Measurements from ENCODE around the gene ARID1B.

The ARID1B gene

DNA sequence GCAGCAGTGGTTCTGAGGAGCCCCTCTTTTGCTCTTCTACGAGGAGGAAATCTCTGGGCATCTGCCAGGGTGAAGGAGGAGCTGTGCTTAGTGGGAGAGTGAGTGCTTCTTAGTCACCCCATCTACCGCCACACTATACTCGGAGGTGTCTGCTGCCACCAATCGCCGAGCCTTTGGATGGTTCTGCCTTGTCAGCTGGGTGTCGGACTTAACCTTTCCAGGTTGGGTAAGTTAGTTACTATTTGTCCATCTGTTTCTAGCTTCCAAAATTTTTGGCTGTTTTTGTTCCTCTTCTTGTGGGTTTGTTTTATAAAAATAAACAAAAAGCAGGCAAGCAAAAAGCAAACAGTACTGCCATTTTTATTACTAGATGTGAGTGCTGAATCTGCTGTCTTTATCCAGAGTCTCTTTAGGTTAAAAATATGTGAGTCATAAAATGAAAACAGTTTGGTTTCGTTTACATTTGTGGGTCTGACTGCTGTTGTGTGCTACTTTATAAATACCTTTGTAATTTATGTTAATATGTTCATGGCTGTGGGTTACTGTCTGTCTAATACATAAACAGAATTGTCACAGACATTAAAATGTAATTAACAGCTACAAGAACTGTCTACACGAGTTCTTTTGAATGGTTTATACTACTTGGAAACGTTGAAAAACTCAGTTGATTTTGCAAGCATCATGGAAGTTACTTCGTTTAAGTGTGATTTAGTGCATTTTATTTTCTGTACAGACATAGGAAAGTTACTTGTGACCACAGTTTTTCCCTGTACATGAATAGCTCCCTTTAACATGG, 89.2 kb downstream of the ARID1B start:
- Histone ChIP-seq H3K9ac (ENCODE audit: low read length) (peak overlapping the region; percentile 41; the same call in 1 of the 2 replicates), H3K9me2 (ENCODE audit: low read depth, low read length) (no peaks in the 10 kb centered on the region), H3K79me2 (ENCODE audit: insufficient read depth, low read length) (peaks cover 97% of the 10 kb centered on the region), H2AFZ (ENCODE audit: low read length) (no peak overlapping the region), H3K4me1 (ENCODE audit: insufficient read depth, low read length, severe bottlenecking) (peaks cover 92% of the 10 kb centered on the region), H3K4me3 (ENCODE audit: low read depth, low read length, poor library complexity, severe bottlenecking) (peak overlapping the region; percentile 38), H4K20me1 (ENCODE audit: insufficient read depth, low read length) (0 out of 2 replicates have a peak, but pooled peaks cover 4% of the 10 kb centered on the region), H3F3A (ENCODE audit: insufficient read depth, low read length) (no peaks in the 10 kb centered on the region), H3K27me3 (ENCODE audit: insufficient read depth, low read length) (no peaks in the 10 kb centered on the region), H3K9me3 (ENCODE audit: low read length) (no peaks in the 10 kb centered on the region), H3K4me2 (ENCODE audit: low read length) (peak overlapping the region; percentile 65), H3K36me3 (ENCODE audit: insufficient read depth, low read length) (no peaks in the 10 kb centered on the region; the same call in 1 of the 2 replicates), H3K27ac (ENCODE audit: low read depth, low read length, poor library complexity, severe bottlenecking) (peak overlapping the region; percentile 69)
- TF ChIP-seq CTCF (IDR thresholded peaks at IDR 0.05; ENCODE audit: low read length) (peak; percentile 52), EZH2 (IDR thresholded peaks at IDR 0.05; ENCODE audit: borderline replicate concordance, low read length) (no peak)

- Histone ChIP-seq H3K36me3 (ENCODE audit: insufficient read depth, low read length) (no peaks in the 10 kb centered on the region; the same call in 1 of the 2 replicates), H2AFZ (ENCODE audit: low read length) (no peak overlapping the region), H3K27me3 (ENCODE audit: insufficient read depth, low read length) (no peaks in the 10 kb centered on the region), H3K79me2 (ENCODE audit: insufficient read depth, low read length) (peaks cover 97% of the 10 kb centered on the region), H4K20me1 (ENCODE audit: insufficient read depth, low read length) (0 out of 2 replicates have a peak, but pooled peaks cover 4% of the 10 kb centered on the region), H3K9me2 (ENCODE audit: low read depth, low read length) (no peaks in the 10 kb centered on the region), H3F3A (ENCODE audit: insufficient read depth, low read length) (no peaks in the 10 kb centered on the region), H3K4me3 (ENCODE audit: low read depth, low read length, poor library complexity, severe bottlenecking) (no peak overlapping the region), H3K27ac (ENCODE audit: low read depth, low read length, poor library complexity, severe bottlenecking) (no peak overlapping the region), H3K4me1 (ENCODE audit: insufficient read depth, low read length, severe bottlenecking) (peaks cover 87% of the 10 kb centered on the region), H3K9me3 (ENCODE audit: low read length) (no peaks in the 10 kb centered on the region), H3K4me2 (ENCODE audit: low read length) (peak overlapping the region; percentile 65), H3K9ac (ENCODE audit: low read length) (no peak overlapping the region; the same call in 1 of the 2 replicates)
- no peak for TF ChIP-seq EZH2 (IDR thresholded peaks at IDR 0.05; ENCODE audit: borderline replicate concordance, low read length)
Observed at GRCh38 chr6:156867121-156867520, 89.9 kb downstream of the ARID1B start.

- Histone ChIP-seq H3K27me3 (ENCODE audit: insufficient read depth, low read length) (no peaks in the 10 kb centered on the region), H3K36me3 (ENCODE audit: insufficient read depth, low read length) (no peaks in the 10 kb centered on the region; the same call in 1 of the 2 replicates), H3K4me3 (ENCODE audit: low read depth, low read length, poor library complexity, severe bottlenecking) (no peak overlapping the region), H3K9me3 (ENCODE audit: low read length) (no peaks in the 10 kb centered on the region), H3K9ac (ENCODE audit: low read length) (no peak overlapping the region), H3K4me2 (ENCODE audit: low read length) (no peak overlapping the region), H3F3A (ENCODE audit: insufficient read depth, low read length) (no peaks in the 10 kb centered on the region), H3K4me1 (ENCODE audit: insufficient read depth, low read length, severe bottlenecking) (peaks cover 74% of the 10 kb centered on the region), H2AFZ (ENCODE audit: low read length) (no peak overlapping the region), H4K20me1 (ENCODE audit: insufficient read depth, low read length) (0 out of 2 replicates have a peak, but pooled peaks cover 4% of the 10 kb centered on the region), H3K27ac (ENCODE audit: low read depth, low read length, poor library complexity, severe bottlenecking) (no peak overlapping the region), H3K9me2 (ENCODE audit: low read depth, low read length) (no peaks in the 10 kb centered on the region), H3K79me2 (ENCODE audit: insufficient read depth, low read length) (peaks cover 96% of the 10 kb centered on the region)
- TF ChIP-seq EZH2 (IDR thresholded peaks at IDR 0.05; ENCODE audit: borderline replicate concordance, low read length) (no peak), CTCF (IDR thresholded peaks at IDR 0.05; ENCODE audit: low read length) (no peak)
Observed at GRCh38 chr6:156868385-156868784, 91.2 kb downstream of the ARID1B start.

Data from OCI-LY1 (cell line).